Myocyte (in vitro differentiated cells): ENCODE measurements around the gene BAZ1B. TPM values are rescaled to one million over a fixed set of nuclear protein-coding genes. Genes with fewer than 3 reads are reported as not detected.
"Not testable (repeated sequence)": the region's sequence is repeated elsewhere in the genome, so short reads cannot be mapped to it uniquely, and the experiment has no call there.

Experiments
- DNase-seq: peaks from one replicate; pipeline ENCODE4 v3.0.0-alpha.2; 2012; ENCODE audit warnings: low read depth
- total RNA-seq: library from RNA; depleted of rRNA; stranded (reverse); fragments of >200 nt; gene quantifications from 2 replicates; pipeline ENCODE4 v1.2.3, GENCODE V29; 2014

BAZ1B gene
- total RNA-seq, 1 donor from 2014 or later, result 70.0 TPM

- DNase-seq, result no peak
Measured at GRCh38 chr7:73448609-73449008, 73.5 kb downstream of the BAZ1B start.

- DNase-seq, result no peak
Measured at GRCh38 chr7:73447121-73447733, 74.9 kb downstream of the BAZ1B start.

DNA sequence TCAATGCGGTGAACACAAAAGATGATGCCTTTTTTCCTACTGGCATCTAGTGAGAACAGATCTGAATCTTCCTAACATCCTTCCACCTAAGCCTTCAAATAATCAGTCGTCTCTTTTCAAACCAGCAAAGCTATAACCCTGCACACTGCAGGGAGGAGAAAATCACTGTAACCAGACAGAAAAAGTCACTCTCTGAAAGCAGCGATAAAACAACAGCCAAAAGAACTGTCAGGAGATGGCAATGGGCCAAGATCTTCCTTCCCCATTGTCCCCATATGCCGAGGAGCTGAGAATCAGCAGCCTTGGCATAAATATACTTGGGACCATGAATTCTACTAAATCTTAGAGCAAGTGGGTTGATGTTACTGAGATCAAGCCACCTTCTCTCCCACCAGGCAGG, 75.4 kb downstream of the BAZ1B start:
- DNase-seq, result no peak

- peak; percentile 97 for DNase-seq
Measured at GRCh38 chr7:73443548-73444255, 78.4 kb downstream of the BAZ1B start.

DNA sequence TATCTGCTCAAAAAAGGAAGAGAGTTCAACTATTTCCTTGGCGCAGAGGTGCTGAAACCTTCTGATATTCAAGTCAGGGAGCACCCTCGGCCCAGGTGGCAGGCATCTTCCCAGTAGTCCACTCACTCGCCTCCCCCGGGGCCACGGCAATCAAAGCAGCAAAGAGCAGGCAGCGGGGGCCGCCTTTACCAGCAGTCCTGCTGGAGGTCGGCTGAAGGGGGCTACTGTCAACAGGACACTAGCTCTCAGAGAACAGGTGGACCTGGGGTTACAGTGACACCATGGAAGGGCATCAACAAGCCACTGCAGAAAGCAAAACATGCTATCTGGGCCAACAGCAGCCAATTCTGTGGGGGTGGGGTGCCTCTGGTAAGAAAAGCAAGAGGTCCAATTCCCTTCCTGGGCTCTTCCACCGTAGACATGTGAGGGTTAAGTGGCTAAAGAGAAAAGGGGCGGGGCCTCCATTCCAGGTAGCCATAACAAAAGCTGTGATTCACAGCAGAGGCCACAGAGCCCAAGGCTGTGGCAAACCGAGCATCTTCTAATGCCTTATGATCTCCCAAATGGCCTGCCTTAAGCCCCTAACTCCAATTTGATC, 79.1 kb downstream of the BAZ1B start:
- peak; percentile 90 for DNase-seq

GRCh38 chr7:73442222-73442902, 79.7 kb downstream of the BAZ1B start:
- DNase-seq, result peak; percentile 25

GRCh38 chr7:73439410-73439704, 82.7 kb downstream of the BAZ1B start:
- DNase-seq, result no peak

DNA sequence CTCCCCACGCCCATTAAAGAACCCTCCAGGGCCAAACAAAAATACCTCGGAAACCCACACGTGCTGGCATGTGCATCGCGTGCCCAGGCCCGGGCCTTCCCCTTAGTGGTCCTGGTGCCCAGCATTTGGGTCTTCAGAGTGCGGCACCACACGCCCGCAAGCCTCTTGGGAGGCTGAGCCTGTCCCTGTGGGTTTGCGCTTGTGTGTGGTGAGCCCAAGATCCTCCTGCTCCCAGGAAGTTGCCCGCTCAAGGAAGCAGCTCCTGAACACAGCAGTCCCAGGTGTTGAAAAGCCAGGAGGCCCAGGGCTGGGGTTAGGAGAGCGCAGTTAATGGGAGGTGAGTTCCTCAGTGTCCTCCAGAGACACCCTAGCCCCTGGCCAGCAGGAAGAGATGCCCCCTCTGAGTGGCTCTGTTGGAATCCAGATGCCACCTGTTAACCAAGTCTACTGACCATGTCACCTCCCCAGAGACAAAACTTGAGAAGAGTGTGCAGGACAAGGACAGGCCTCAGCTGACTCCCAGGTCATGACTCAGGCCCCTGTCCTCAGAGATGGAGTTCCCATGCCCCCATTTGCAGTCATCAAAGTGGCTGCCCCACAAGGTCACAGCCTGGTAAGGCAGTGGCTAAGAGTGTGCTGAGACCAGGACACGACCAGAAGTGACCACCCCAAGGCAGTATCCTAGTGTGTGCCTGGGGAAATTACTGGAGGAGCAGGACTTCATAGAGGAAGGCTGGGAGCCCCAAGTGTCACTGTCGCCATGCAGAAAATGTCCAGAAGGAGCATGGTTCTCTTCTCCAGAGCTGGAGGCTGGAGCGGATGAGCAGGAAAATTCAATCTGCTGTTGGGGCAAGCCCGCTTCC, 83.3 kb downstream of the BAZ1B start:
- DNase-seq, result peak; percentile 92

- DNase-seq, result peak; percentile 88
Measured at GRCh38 chr7:73437621-73438416, 84.3 kb downstream of the BAZ1B start.

DNA sequence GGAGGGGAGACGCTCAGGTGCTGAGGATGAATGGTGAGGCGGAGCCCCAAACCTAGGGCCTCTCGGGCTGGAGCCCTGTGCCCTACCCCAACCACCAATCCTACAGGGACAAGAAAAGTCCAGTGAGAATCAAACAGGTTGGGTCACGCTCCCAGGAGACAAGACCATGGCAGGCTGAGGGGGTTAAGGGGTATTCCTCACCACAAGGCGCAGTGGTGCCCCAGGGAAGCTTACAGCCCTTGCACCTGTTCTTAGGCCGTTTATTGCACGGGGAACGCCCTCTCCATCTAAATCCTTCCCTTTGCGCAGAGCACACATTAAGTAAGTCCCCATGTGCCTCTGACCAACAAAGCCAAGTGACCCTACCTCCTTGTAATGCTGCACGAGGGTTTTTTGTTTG, 85.0 kb downstream of the BAZ1B start:
- peak; percentile 26 for DNase-seq

GRCh38 chr7:73436031-73436929, 85.8 kb downstream of the BAZ1B start:
- DNase-seq, result peak; percentile 81

- DNase-seq, result peak; percentile 85
Measured at GRCh38 chr7:73435471-73436009, 86.6 kb downstream of the BAZ1B start.

DNA sequence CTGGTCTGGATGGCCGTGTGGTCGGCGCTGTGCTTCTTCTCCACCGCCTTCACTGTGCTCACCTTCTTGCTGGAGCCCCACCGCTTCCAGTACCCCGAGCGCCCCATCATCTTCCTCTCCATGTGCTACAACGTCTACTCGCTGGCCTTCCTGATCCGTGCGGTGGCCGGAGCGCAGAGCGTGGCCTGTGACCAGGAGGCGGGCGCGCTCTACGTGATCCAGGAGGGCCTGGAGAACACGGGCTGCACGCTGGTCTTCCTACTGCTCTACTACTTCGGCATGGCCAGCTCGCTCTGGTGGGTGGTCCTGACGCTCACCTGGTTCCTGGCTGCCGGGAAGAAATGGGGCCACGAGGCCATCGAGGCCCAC, 87.4 kb downstream of the BAZ1B start:
- DNase-seq, result no peak

DNA sequence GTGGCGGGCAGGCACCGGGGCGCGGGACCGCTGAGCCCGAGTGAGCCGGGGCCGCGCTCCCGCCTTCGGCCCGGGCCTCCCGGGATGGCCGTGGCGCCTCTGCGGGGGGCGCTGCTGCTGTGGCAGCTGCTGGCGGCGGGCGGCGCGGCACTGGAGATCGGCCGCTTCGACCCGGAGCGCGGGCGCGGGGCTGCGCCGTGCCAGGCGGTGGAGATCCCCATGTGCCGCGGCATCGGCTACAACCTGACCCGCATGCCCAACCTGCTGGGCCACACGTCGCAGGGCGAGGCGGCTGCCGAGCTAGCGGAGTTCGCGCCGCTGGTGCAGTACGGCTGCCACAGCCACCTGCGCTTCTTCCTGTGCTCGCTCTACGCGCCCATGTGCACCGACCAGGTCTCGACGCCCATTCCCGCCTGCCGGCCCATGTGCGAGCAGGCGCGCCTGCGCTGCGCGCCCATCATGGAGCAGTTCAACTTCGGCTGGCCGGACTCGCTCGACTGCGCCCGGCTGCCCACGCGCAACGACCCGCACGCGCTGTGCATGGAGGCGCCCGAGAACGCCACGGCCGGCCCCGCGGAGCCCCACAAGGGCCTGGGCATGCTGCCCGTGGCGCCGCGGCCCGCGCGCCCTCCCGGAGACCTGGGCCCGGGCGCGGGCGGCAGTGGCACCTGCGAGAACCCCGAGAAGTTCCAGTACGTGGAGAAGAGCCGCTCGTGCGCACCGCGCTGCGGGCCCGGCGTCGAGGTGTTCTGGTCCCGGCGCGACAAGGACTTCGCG, 88.0 kb downstream of the BAZ1B start:
- no peak for DNase-seq

GRCh38 chr7:73432676-73433075, 89.4 kb downstream of the BAZ1B start:
- no peak for DNase-seq

GRCh38 chr7:73431041-73431835, 90.9 kb downstream of the BAZ1B start:
- peak; percentile 30 for DNase-seq

DNA sequence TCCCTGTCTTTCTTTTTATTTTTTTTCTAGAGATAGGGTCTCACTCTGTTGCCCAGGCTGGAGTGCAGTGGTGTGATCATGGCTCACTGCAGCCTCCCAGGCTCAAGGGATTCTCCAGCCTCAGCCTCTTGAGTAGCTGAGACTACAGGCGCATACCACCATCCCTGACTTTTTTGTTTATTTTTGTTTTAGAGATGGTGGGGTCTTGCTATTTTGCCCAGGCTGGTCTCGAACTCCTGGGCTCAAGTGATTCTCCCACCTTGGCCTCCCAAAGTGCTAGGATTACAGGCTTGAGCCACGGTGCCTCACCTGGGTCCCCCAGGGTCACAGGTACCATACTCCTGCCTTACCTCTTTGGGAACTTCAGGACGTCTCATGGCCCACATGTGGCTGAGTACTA, 91.6 kb downstream of the BAZ1B start:
- not testable (repeated sequence) for DNase-seq
